HUES64 (cell line): Measurements from ENCODE around the gene TRMT11.

ENCODE experiments used
- H3K27ac ChIP-seq: 2 replicates; pipeline ENCODE4 v1.7.0; 2013; ENCODE audit warnings: low read depth, low read length, inconsistent platforms
- H3K27me3 ChIP-seq: 2 replicates; pipeline ENCODE4 v1.6.1; 2013; ENCODE audit warnings: mild to moderate bottlenecking, low read length; ENCODE audit not compliant: insufficient read depth
- H3K36me3 ChIP-seq: 2 replicates; pipeline ENCODE4 v1.6.1; 2013; ENCODE audit warnings: mild to moderate bottlenecking, low read length; ENCODE audit not compliant: insufficient read depth
- H3K4me1 ChIP-seq: 2 replicates; pipeline ENCODE4 v1.6.1; 2013; ENCODE audit warnings: mild to moderate bottlenecking, low read length, moderate library complexity; ENCODE audit not compliant: insufficient read depth
- H3K4me3 ChIP-seq: 2 replicates; pipeline ENCODE4 v1.5.1; 2013; ENCODE audit warnings: mild to moderate bottlenecking, low read length, moderate library complexity
- H3K9ac ChIP-seq: 2 replicates; pipeline ENCODE4 v1.6.1; 2013; ENCODE audit warnings: mild to moderate bottlenecking, low read depth, low read length
- H3K9me3 ChIP-seq: 2 replicates; pipeline ENCODE4 v1.6.1; 2013; ENCODE audit warnings: low read depth, low read length; ENCODE audit not compliant: insufficient read depth
- WGBS: fragments of 150-250, 120-280 bp; methylation state at CpG from one replicate; pipeline ENCODE4 v1.1.7; 2013; ENCODE audit warnings: missing lambda C conversion rate; 5-methylcytosine and 5-hydroxymethylcytosine counted together

TRMT11 gene

GRCh38 chr6:126077810-126078776 lies 91.8 kb downstream of the TRMT11 start:
- 95% methylated on average over 10 of the region's 11 CpGs for whole genome bisulfite sequencing
- H3K9me3 ChIP-seq: no peaks in the 10 kb centered on the region
- no peaks in the 10 kb centered on the region for H3K27me3 ChIP-seq
- peaks cover 2% of the 10 kb centered on the region; the same call in 1 of the 2 replicates for H3K36me3 ChIP-seq
- no peak overlapping the region for H3K27ac ChIP-seq
- H3K4me1 ChIP-seq: peaks cover 10% of the 10 kb centered on the region
- no peak overlapping the region for H3K9ac ChIP-seq
- no peak overlapping the region for H3K4me3 ChIP-seq

GRCh38 chr6:126083875-126084274 lies 97.5 kb downstream of the TRMT11 start:
- no peaks in the 10 kb centered on the region for H3K9me3 ChIP-seq
- no peak overlapping the region for H3K4me3 ChIP-seq
- WGBS: no CpG with 5 or more reads among the region's 1 CpG
- no peak overlapping the region for H3K27ac ChIP-seq
- H3K9ac ChIP-seq: no peak overlapping the region
- H3K36me3 ChIP-seq: no peaks in the 10 kb centered on the region
- no peaks in the 10 kb centered on the region for H3K27me3 ChIP-seq
- no peaks in the 10 kb centered on the region for H3K4me1 ChIP-seq

DNA sequence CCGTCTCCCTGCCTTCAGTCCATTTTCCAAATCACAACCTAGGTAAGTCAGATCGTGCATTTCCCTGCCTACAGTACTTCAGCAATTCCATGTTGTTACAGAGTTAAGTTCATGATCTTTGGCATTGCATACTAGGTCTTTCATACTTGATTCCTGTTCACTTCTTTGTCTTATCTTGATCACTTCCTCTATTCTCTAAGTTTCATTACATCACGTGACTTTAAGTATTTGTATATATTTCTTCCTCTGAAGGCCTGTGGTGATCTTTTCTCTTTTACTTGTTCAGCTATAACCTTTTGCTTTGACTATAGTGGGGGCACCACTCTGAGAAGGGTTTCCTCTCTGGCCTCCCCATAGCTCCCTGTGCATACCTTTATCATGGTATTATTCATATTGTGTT lies 100.2 kb downstream of the TRMT11 start:
- no peak overlapping the region for H3K27ac ChIP-seq
- H3K36me3 ChIP-seq: no peaks in the 10 kb centered on the region
- no peak overlapping the region for H3K4me3 ChIP-seq
- no peak overlapping the region for H3K9ac ChIP-seq
- WGBS: 98% methylated on average over 2 of the region's 3 CpGs
- no peaks in the 10 kb centered on the region for H3K27me3 ChIP-seq
- peaks cover 6% of the 10 kb centered on the region for H3K4me1 ChIP-seq
- no peaks in the 10 kb centered on the region for H3K9me3 ChIP-seq
